Endothelial cell of umbilical vein (primary cell): ENCODE measurements around the gene PLBD2. TPM values are rescaled to one million over a fixed set of nuclear protein-coding genes. Genes with fewer than 3 reads are reported as not detected.

Source experiments
- BruUV-seq: library from RNA; stranded (reverse); fragments of 400-500 nt; replicated peaks from 2 replicates; lab custom pipeline; 2021; lab: Mats Ljungman, UMichigan
- CTCF ChIA-PET: fragments of 300-600, 350-600 bp; sonication (Branson Sonifier 250); formaldehyde crosslinking; loops from one replicate; lab custom pipeline; 2021; ENCODE audit warnings: antibody characterized with exemption, inconsistent platforms; lab: Charles Lee
- POLR2A ChIA-PET: fragments of 300-600, 350-600 bp; sonication (Branson Sonifier 250); formaldehyde crosslinking; loops from one replicate; lab custom pipeline; 2021; ENCODE audit warnings: antibody characterized with exemption, inconsistent platforms; lab: Charles Lee
- DNase-seq: peaks from one replicate; pipeline ENCODE4 v3.0.0-alpha.2; 2011; ENCODE audit warnings: low read depth, low spot score
- FAIRE-seq: peaks from 2 replicates; lab custom pipeline; 2011; peaks lifted over from hg19 to GRCh38; lab: Jason Lieb, UNC
- H2AFZ ChIP-seq: 2 replicates; pipeline ENCODE4 v1.6.0; 2012; ENCODE audit warnings: low read depth, low read length, control low read depth, inconsistent platforms
- H3K27ac ChIP-seq: 2 replicates; pipeline ENCODE4 v1.5.1; 2011; ENCODE audit warnings: low read depth, mild to moderate bottlenecking, control low read depth, low read length, moderate library complexity; ENCODE audit not compliant: insufficient read depth
- H3K27me3 ChIP-seq, 2 experiments: 2 replicates each; pipeline versions ENCODE4 v1.6.0 to v1.6.1; 2011; ENCODE audit warnings: low read length in 2 of 2, mixed read lengths in 1 of 2; ENCODE audit not compliant: control insufficient read depth in 2 of 2, insufficient read depth in 2 of 2
- H3K36me3 ChIP-seq, 2 experiments: 2 replicates in 1 of 2; 3 replicates in 1 of 2; pipeline ENCODE4 v1.5.1; 2011; ENCODE audit warnings: low read length in 2 of 2, mild to moderate bottlenecking in 1 of 2, moderate library complexity in 1 of 2; ENCODE audit not compliant: control insufficient read depth in 2 of 2, insufficient read depth in 2 of 2; ENCODE audit errors: extremely low read depth in 1 of 2
- H3K4me1 ChIP-seq: 3 replicates; pipeline ENCODE4 v1.5.1; 2011; ENCODE audit warnings: mild to moderate bottlenecking, low read length; ENCODE audit not compliant: control insufficient read depth, insufficient read depth; ENCODE audit errors: extremely low read depth
- H3K4me2 ChIP-seq: 2 replicates; pipeline ENCODE4 v1.6.1; 2011; ENCODE audit warnings: low read length, control low read depth, mixed read lengths; ENCODE audit not compliant: insufficient read depth
- H3K4me3 ChIP-seq, 3 experiments: fragments of 200-600 bp in 1 of 3; sonication (generic), shearing (Covaris generic) in 1 of 3; replicated peaks in 1 of 3; 2 replicates each; pipeline ENCODE4 v1.5.1; 2011 to 2016; ENCODE audit warnings: control low read depth in 3 of 3, low read length in 3 of 3, mild to moderate bottlenecking in 2 of 3, inconsistent platforms in 1 of 3, low read depth in 1 of 3, moderate library complexity in 1 of 3; ENCODE audit not compliant: insufficient read depth in 1 of 3
- H3K79me2 ChIP-seq: 2 replicates; pipeline ENCODE4 v1.6.0; 2012; ENCODE audit warnings: low read length, inconsistent platforms; ENCODE audit not compliant: control insufficient read depth, insufficient read depth
- H3K9ac ChIP-seq: replicated peaks from 2 replicates; pipeline ENCODE3; 2011; ENCODE audit warnings: low read length, control low read depth; ENCODE audit not compliant: insufficient read depth; ENCODE audit errors: extremely low read depth
- H3K9me1 ChIP-seq: replicated peaks from 3 replicates; pipeline ENCODE4 v1.6.0; 2011; ENCODE audit warnings: mild to moderate bottlenecking, low read length; ENCODE audit not compliant: control insufficient read depth, insufficient read depth; ENCODE audit errors: extremely low read depth
- H3K9me3 ChIP-seq: replicated peaks from 2 replicates; pipeline ENCODE4 v1.5.1; 2012; ENCODE audit warnings: low read length, inconsistent platforms; ENCODE audit not compliant: control insufficient read depth, insufficient read depth
- H4K20me1 ChIP-seq: replicated peaks from 2 replicates; pipeline ENCODE3; 2011; ENCODE audit warnings: mild to moderate bottlenecking, low read length; ENCODE audit not compliant: control insufficient read depth, insufficient read depth; ENCODE audit errors: extremely low read depth
- EZH2 ChIP-seq: IDR thresholded peaks from 2 replicates; pipeline ENCODE4 v1.6.1; 2012; ENCODE audit warnings: borderline replicate concordance, low read depth, mild to moderate bottlenecking, moderate library complexity, low read length, inconsistent platforms; ENCODE audit not compliant: severe bottlenecking
- FOS ChIP-seq: IDR thresholded peaks from 2 replicates; pipeline ENCODE4 v1.6.1; 2011; ENCODE audit warnings: mild to moderate bottlenecking, low read length, moderate library complexity, borderline replicate concordance; ENCODE audit not compliant: insufficient read depth
- GATA2 ChIP-seq: IDR thresholded peaks from 2 replicates; pipeline ENCODE4 v1.7.0; 2011; ENCODE audit warnings: low read depth, mild to moderate bottlenecking, moderate library complexity, mixed read lengths, low read length; ENCODE audit not compliant: insufficient read length, insufficient read depth
- JUN ChIP-seq: IDR thresholded peaks from 2 replicates; pipeline ENCODE4 v1.6.1; 2011; ENCODE audit warnings: borderline replicate concordance, low read depth; ENCODE audit not compliant: insufficient read length, insufficient read depth
- MAX ChIP-seq: IDR thresholded peaks from 2 replicates; pipeline ENCODE4 v1.6.1; 2011; ENCODE audit not compliant: insufficient read depth, insufficient read length
- MYC ChIP-seq: IDR thresholded peaks from one replicate; pipeline ENCODE4 v1.6.1; 2011; ENCODE audit warnings: mild to moderate bottlenecking, low read depth, low read length
- POLR2A ChIP-seq: IDR thresholded peaks from 2 replicates; pipeline ENCODE4 v1.6.1; 2012; ENCODE audit warnings: low read depth, mild to moderate bottlenecking, control low read depth, low read length
- POLR2AphosphoS5 ChIP-seq: IDR thresholded peaks from 2 replicates; pipeline ENCODE4 v1.6.1; 2012; ENCODE audit warnings: low read depth, mild to moderate bottlenecking, control low read depth, low read length, moderate library complexity; ENCODE audit not compliant: insufficient read depth
- dilution Hi-C: fragments of 300-500 bp; cut with MboI; formaldehyde crosslinking; loops from one replicate; pipeline ENCODE4 v1.15.0; 2019; ENCODE audit warnings: low sequenced_read_pairs; ENCODE audit not compliant: extremely low pct_ligation_motif_present
- intact Hi-C: fragments of 100-400 bp; cut with micrococcal nuclease; formaldehyde crosslinking; loops from one replicate; pipeline ENCODE4 v1.10.0; 2022
- polyA plus RNA-seq, 4 experiments: library from polyadenylated mRNA; depleted of rRNA in 3 of 4; stranded (reverse) in 3 of 4; unstranded in 1 of 4; fragments of >200 nt; gene quantifications; 2 replicates each; pipeline versions ENCODE4 v1.2.1 to v1.2.3, GENCODE V29; 2011 to 2012; ENCODE audit warnings: missing spikeins in 1 of 4
- total RNA-seq: library from RNA; stranded (reverse); gene quantifications from 2 replicates; pipeline ENCODE4 v1.2.3, GENCODE V29; 2021

PLBD2 gene
- total and polyA plus RNA-seq, 2 donors (not counting 3 experiments of a cell fraction or from before 2014, with no cell fraction given) = 24.4 to 46.8 TPM

- no peak for TF ChIP-seq GATA2
- TF ChIP-seq FOS = no peak
- no peaks in the 10 kb centered on the region for H3K4me1 ChIP-seq
- H3K9ac ChIP-seq = no peak overlapping the region
- H3K4me3 ChIP-seq = no peak overlapping the region
- DNase-seq (no peak), FAIRE-seq (no peak)
- BruUV-seq = no TSS peak
- H3K9me1 ChIP-seq = no peaks in the 10 kb centered on the region
- no peak overlapping the region for H2AFZ ChIP-seq
- H3K27ac ChIP-seq = no peak overlapping the region
- H3K79me2 ChIP-seq = no peaks in the 10 kb centered on the region
- no peaks in the 10 kb centered on the region for H3K27me3 ChIP-seq
- no peaks in the 10 kb centered on the region for H4K20me1 ChIP-seq
- no peaks in the 10 kb centered on the region for H3K9me3 ChIP-seq
- dilution Hi-C loops = no loop called here
- ChIA-PET CTCF (interaction anchor here (0.6 to 1.2 kb wide), 3 partner anchors 11 to 56 kb away, joined by 3 to 4 read pairs (median 4); partner anchors contain the start of gene PLBD2), POLR2A (no interaction called here)
- intact Hi-C loops = no loop called here
- H3K36me3 ChIP-seq = peaks cover 0 to 11% of the 10 kb centered on the region in 2 experiments
- no peak overlapping the region for H3K4me2 ChIP-seq
These were observed 11.1 kb downstream of the PLBD2 start for GRCh38 chr12:113369391-113369985.

GRCh38 chr12:113370923-113371682, 12.7 kb downstream of the PLBD2 start:
- Histone ChIP-seq H2AFZ (no peak overlapping the region), H3K4me1 (no peaks in the 10 kb centered on the region), H3K36me3 (peaks cover 0 to 19% of the 10 kb centered on the region in 2 experiments), H3K4me3 (no peak overlapping the region), H4K20me1 (no peaks in the 10 kb centered on the region), H3K27me3 (no peaks in the 10 kb centered on the region), H3K9me3 (no peaks in the 10 kb centered on the region), H3K9ac (no peak overlapping the region), H3K4me2 (no peak overlapping the region), H3K79me2 (no peaks in the 10 kb centered on the region), H3K9me1 (no peaks in the 10 kb centered on the region), H3K27ac (no peak overlapping the region)
- no peak for DNase-seq
- intact Hi-C loops = no loop called here
- no peak for FAIRE-seq
- ChIA-PET POLR2A (no interaction called here), CTCF (interaction anchor here (1.2 kb wide), 1 partner anchor 55 kb away, joined by 4 read pairs; no protein-coding TSS in a partner anchor)
- dilution Hi-C loops = no loop called here
- BruUV-seq = no TSS peak
- TF ChIP-seq GATA2 (no peak), MAX (no peak), FOS (no peak), POLR2AphosphoS5 (no peak), POLR2A (no peak), MYC (no peak), EZH2 (no peak), JUN (no peak)
